ENCODE results near the gene FRRS1.

FRRS1 gene

GRCh38 chr1:99675292-99675691 lies 91.1 kb downstream of the FRRS1 start:
- no peak for DNase-seq

GRCh38 chr1:99674115-99675064 lies 92.0 kb downstream of the FRRS1 start:
- no peak for DNase-seq

GRCh38 chr1:99673315-99673714 lies 93.1 kb downstream of the FRRS1 start:
- no peak for DNase-seq

GRCh38 chr1:99672530-99673213 lies 93.8 kb downstream of the FRRS1 start:
- DNase-seq, result no peak

GRCh38 chr1:99672038-99672437 lies 94.4 kb downstream of the FRRS1 start:
- no peak for DNase-seq

- no peak for DNase-seq
Observed at GRCh38 chr1:99670583-99670982, 95.9 kb downstream of the FRRS1 start.

GRCh38 chr1:99669821-99670220 lies 96.6 kb downstream of the FRRS1 start:
- DNase-seq, result no peak

- DNase-seq, result no peak
Observed at GRCh38 chr1:99669376-99669775, 97.1 kb downstream of the FRRS1 start.

- no peak for DNase-seq
Observed at GRCh38 chr1:99665212-99665611, 101.2 kb downstream of the FRRS1 start.

GRCh38 chr1:99663501-99663900 lies 102.9 kb downstream of the FRRS1 start:
- no peak for DNase-seq

GRCh38 chr1:99662539-99663080 lies 103.8 kb downstream of the FRRS1 start:
- DNase-seq, result no peak

GRCh38 chr1:99661780-99662179 lies 104.7 kb downstream of the FRRS1 start:
- DNase-seq, result no peak

GRCh38 chr1:99660496-99660895 lies 105.9 kb downstream of the FRRS1 start:
- no peak for DNase-seq

- no peak for DNase-seq
Observed at GRCh38 chr1:99659755-99660210, 106.7 kb downstream of the FRRS1 start.
